ENCODE results near the gene ALS2CL.

GRCh38 chr3:46677411-46677726 lies 16.1 kb downstream of the ALS2CL start:
- TF ChIP-seq CTCF (IDR thresholded peaks at IDR 0.05) (no peak), POLR2A (IDR thresholded peaks at IDR 0.05; ENCODE audit: low read length) (no peak), SMC3 (IDR thresholded peaks at IDR 0.05) (no peak), REST (IDR thresholded peaks at IDR 0.05) (no peak), RAD21 (conservative IDR thresholded peaks at IDR 0.05 in 1 of 2, IDR thresholded peaks at IDR 0.05 in 1 of 2) (no peak), CBX8 (IDR thresholded peaks at IDR 0.05) (no peak), RNF2 (IDR thresholded peaks at IDR 0.05; ENCODE audit: borderline replicate concordance, low read depth) (no peak), RFX5 (IDR thresholded peaks at IDR 0.05) (no peak)
